ENCODE results near the gene DOCK8. TPM values are rescaled to one million over a fixed set of nuclear protein-coding genes. Genes with fewer than 3 reads are reported as not detected.
A peak's percentile ranks its signal among the peaks of the same experiment; 100 is the strongest.

The DOCK8 gene
- total and polyA plus RNA-seq, 10 of the 15 experiments (the other 5 are each of a cell fraction or from before 2014, with no cell fraction given), result 35.4 to 100 (median 44.7) TPM

DNA sequence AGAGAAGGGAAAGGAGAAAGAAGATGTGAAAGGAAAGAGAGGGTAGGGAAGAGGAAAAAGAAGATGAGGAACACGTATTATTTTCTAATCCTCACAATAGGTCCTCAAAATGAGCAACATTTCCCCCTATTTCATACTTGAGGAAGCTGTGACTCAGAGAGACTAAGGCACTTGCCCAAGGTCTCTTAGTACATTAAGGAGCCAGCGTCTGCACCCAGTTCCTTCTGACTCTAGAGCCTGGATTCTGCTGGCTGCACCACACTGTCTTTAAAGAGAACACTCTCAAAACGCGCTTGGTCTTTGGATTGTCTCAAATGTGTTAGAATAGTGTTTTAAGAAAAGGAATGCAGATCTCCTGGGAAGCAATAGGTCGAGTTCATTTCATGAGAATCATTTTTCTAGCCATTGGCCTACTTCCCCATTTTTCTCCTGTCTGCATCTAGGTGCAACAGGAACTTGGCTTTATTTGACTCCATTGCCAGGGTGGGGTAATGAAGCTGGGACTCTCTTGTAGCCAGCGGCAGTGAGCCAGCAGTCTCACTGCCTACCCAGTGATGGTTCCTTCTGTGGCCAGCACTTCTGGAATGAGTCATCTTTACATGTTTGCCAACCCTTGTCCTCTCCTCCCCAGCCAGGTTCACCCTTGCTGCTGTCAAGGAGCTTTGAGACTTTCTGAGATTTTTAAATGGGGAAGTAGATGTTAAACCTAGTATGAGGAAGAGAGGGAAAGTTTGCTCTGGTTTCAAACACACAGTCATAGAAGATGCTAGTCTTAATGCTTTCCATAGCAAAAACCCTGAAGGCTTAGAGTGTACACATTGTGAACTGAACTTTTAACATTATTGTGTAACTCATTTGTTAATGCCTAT is 82.7 kb downstream of the DOCK8 start (continued):
- TF ChIP-seq, protein P1, sequence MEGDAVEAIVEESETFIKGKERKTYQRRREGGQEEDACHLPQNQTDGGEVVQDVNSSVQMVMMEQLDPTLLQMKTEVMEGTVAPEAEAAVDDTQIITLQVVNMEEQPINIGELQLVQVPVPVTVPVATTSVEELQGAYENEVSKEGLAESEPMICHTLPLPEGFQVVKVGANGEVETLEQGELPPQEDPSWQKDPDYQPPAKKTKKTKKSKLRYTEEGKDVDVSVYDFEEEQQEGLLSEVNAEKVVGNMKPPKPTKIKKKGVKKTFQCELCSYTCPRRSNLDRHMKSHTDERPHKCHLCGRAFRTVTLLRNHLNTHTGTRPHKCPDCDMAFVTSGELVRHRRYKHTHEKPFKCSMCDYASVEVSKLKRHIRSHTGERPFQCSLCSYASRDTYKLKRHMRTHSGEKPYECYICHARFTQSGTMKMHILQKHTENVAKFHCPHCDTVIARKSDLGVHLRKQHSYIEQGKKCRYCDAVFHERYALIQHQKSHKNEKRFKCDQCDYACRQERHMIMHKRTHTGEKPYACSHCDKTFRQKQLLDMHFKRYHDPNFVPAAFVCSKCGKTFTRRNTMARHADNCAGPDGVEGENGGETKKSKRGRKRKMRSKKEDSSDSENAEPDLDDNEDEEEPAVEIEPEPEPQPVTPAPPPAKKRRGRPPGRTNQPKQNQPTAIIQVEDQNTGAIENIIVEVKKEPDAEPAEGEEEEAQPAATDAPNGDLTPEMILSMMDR (IDR thresholded peaks at IDR 0.05 in 2 of 3, conservative IDR thresholded peaks at IDR 0.05 in 1 of 3; ENCODE audit: control insufficient read depth in 2 of 3, extremely low read depth in 1 of 3, insufficient read depth in 1 of 3, low read depth in 3 of 3, low read length in 3 of 3), result no peak
- TF ChIP-seq PML (IDR thresholded peaks at IDR 0.05; ENCODE audit: low read length) (peak; percentile 38; the same call in 1 of the 2 replicates), HCFC1 (IDR thresholded peaks at IDR 0.05; ENCODE audit: low read length) (no peak), MXI1 (IDR thresholded peaks at IDR 0.05; ENCODE audit: low read depth, low read length) (no peak), STAT1 (conservative IDR thresholded peaks at IDR 0.05) (no peak), HDAC6 (IDR thresholded peaks at IDR 0.05; ENCODE audit: unreplicated experiment) (no peak), NFIC (IDR thresholded peaks at IDR 0.05; ENCODE audit: low read depth, low read length) (0 out of 2 replicates have a peak, but pooled peaks have one; percentile 40)
- TF ChIP-seq, protein P2, sequence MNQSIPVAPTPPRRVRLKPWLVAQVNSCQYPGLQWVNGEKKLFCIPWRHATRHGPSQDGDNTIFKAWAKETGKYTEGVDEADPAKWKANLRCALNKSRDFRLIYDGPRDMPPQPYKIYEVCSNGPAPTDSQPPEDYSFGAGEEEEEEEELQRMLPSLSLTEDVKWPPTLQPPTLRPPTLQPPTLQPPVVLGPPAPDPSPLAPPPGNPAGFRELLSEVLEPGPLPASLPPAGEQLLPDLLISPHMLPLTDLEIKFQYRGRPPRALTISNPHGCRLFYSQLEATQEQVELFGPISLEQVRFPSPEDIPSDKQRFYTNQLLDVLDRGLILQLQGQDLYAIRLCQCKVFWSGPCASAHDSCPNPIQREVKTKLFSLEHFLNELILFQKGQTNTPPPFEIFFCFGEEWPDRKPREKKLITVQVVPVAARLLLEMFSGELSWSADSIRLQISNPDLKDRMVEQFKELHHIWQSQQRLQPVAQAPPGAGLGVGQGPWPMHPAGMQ (IDR thresholded peaks at IDR 0.05; ENCODE audit: borderline replicate concordance), result no peak
- TF ChIP-seq, protein P3, sequence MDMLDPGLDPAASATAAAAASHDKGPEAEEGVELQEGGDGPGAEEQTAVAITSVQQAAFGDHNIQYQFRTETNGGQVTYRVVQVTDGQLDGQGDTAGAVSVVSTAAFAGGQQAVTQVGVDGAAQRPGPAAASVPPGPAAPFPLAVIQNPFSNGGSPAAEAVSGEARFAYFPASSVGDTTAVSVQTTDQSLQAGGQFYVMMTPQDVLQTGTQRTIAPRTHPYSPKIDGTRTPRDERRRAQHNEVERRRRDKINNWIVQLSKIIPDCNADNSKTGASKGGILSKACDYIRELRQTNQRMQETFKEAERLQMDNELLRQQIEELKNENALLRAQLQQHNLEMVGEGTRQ (IDR thresholded peaks at IDR 0.05; ENCODE audit: borderline replicate concordance, low read depth, low read length), result no peak
- TF ChIP-seq, protein P4, sequence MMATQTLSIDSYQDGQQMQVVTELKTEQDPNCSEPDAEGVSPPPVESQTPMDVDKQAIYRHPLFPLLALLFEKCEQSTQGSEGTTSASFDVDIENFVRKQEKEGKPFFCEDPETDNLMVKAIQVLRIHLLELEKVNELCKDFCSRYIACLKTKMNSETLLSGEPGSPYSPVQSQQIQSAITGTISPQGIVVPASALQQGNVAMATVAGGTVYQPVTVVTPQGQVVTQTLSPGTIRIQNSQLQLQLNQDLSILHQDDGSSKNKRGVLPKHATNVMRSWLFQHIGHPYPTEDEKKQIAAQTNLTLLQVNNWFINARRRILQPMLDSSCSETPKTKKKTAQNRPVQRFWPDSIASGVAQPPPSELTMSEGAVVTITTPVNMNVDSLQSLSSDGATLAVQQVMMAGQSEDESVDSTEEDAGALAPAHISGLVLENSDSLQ (IDR thresholded peaks at IDR 0.05), result no peak; the same call in 1 of the 2 replicates

Measured in GM12878 (cell line).